Measurements from ENCODE around the gene GOT1. TPM values are rescaled to one million over a fixed set of nuclear protein-coding genes. Genes with fewer than 3 reads are reported as not detected.

The GOT1 gene
- total RNA-seq, 1 experiment from 2014 or later = 48.2 TPM

DNA sequence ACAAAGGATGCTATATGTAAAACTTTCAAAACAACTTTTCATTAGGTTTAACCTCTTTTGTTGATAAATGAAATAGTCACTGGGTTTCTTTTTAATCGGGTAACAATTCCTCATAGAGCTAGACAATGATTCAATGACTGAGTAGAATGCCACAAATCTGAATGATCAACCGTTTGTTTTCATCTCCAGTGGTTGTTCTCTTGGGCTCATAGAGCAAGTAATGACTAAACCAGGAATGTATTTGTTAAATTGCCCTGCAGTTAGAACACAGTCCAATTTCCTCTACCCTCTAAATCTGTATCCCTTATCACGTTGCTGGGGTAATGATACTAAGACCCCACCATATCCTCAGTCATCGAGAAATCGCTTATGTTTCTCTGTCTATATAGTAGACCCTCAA is 61.3 kb downstream of the GOT1 start:
- H3K27me3 ChIP-seq (ENCODE audit: control insufficient read depth, insufficient read depth, low read length) = no peaks in the 10 kb centered on the region
- no peaks in the 10 kb centered on the region for H3K36me3 ChIP-seq (replicated peaks; ENCODE audit: control insufficient read depth, insufficient read depth, low read length)
- no peak for DNase-seq
- no peak overlapping the region for H3K4me3 ChIP-seq (ENCODE audit: insufficient read depth, low read depth, low read length)

DNA sequence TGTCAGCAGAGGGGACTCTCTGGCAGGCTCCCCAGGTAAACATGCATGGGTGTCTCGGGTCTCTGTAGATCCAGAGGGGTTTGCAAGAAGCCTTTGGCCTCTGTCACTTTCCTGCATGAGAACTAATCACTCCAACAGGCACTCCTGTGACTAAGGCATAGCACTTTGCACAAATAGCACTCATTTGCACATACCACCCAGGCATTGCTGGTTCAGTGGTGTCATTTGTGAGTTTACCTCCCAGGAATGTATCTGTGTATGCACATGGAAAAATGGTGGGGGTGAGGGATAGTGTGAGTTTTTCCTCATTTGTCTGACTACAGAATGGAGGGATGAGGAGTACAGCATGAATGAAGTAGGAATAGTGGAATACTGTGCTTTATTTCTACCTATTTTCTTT is 61.8 kb downstream of the GOT1 start:
- Histone ChIP-seq H3K4me3 (ENCODE audit: insufficient read depth, low read depth, low read length) (no peak overlapping the region), H3K36me3 (replicated peaks; ENCODE audit: control insufficient read depth, insufficient read depth, low read length) (no peaks in the 10 kb centered on the region), H3K27me3 (ENCODE audit: control insufficient read depth, insufficient read depth, low read length) (no peaks in the 10 kb centered on the region)
- no peak for DNase-seq

GRCh38 chr10:99366666-99367065 is 63.8 kb downstream of the GOT1 start:
- H3K27me3 ChIP-seq (ENCODE audit: control insufficient read depth, insufficient read depth, low read length) = no peaks in the 10 kb centered on the region; the same call in 1 of the 2 replicates
- H3K4me3 ChIP-seq (ENCODE audit: insufficient read depth, low read depth, low read length) = no peak overlapping the region
- DNase-seq = no peak
- H3K36me3 ChIP-seq (replicated peaks; ENCODE audit: control insufficient read depth, insufficient read depth, low read length) = no peaks in the 10 kb centered on the region

DNA sequence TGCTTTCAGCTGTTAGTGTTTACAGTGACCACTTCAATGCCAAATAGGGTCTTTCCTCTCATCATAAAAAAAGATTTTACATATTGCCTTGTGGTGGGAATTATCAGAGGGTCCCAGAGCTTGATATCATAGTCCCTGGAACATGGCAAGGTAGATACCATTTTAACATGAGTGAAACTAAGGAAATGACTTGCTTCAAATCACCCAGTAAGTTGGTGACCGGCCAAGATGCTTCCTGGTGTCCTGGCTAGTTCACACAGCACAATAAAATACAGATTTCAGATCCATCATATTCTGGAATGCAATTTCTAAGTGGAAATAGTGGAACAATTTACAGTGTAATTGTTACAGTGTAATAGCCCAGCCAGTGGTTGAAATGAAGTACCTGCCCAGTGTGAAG is 64.7 kb downstream of the GOT1 start:
- Histone ChIP-seq H3K4me3 (ENCODE audit: insufficient read depth, low read depth, low read length) (no peak overlapping the region), H3K36me3 (replicated peaks; ENCODE audit: control insufficient read depth, insufficient read depth, low read length) (no peaks in the 10 kb centered on the region), H3K27me3 (ENCODE audit: control insufficient read depth, insufficient read depth, low read length) (no peaks in the 10 kb centered on the region; the same call in 1 of the 2 replicates)
- no peak for DNase-seq

- Histone ChIP-seq H3K4me3 (ENCODE audit: insufficient read depth, low read depth, low read length) (no peak overlapping the region), H3K27me3 (ENCODE audit: control insufficient read depth, insufficient read depth, low read length) (no peaks in the 10 kb centered on the region; the same call in 1 of the 2 replicates), H3K36me3 (replicated peaks; ENCODE audit: control insufficient read depth, insufficient read depth, low read length) (no peaks in the 10 kb centered on the region)
- no peak for DNase-seq
Observed at GRCh38 chr10:99365311-99365710, 65.1 kb downstream of the GOT1 start.

- H3K27me3 ChIP-seq (ENCODE audit: control insufficient read depth, insufficient read depth, low read length) = no peaks in the 10 kb centered on the region; the same call in none of the 2 replicates
- DNase-seq = no peak
- no peak overlapping the region for H3K4me3 ChIP-seq (ENCODE audit: insufficient read depth, low read depth, low read length)
- no peaks in the 10 kb centered on the region for H3K36me3 ChIP-seq (replicated peaks; ENCODE audit: control insufficient read depth, insufficient read depth, low read length)
Observed at GRCh38 chr10:99364125-99364524, 66.3 kb downstream of the GOT1 start.

- no peak for DNase-seq
- H3K36me3 ChIP-seq (replicated peaks; ENCODE audit: control insufficient read depth, insufficient read depth, low read length) = no peaks in the 10 kb centered on the region
- H3K27me3 ChIP-seq (ENCODE audit: control insufficient read depth, insufficient read depth, low read length) = peaks cover 3% of the 10 kb centered on the region
- H3K4me3 ChIP-seq (ENCODE audit: insufficient read depth, low read depth, low read length) = no peak overlapping the region
Observed at GRCh38 chr10:99360934-99361333, 69.5 kb downstream of the GOT1 start.

GRCh38 chr10:99358101-99358500 is 72.3 kb downstream of the GOT1 start:
- no peak overlapping the region for H3K4me3 ChIP-seq (ENCODE audit: insufficient read depth, low read depth, low read length)
- peak; percentile 36 for DNase-seq
- peaks cover 3% of the 10 kb centered on the region for H3K27me3 ChIP-seq (ENCODE audit: control insufficient read depth, insufficient read depth, low read length)
- H3K36me3 ChIP-seq (replicated peaks; ENCODE audit: control insufficient read depth, insufficient read depth, low read length) = no peaks in the 10 kb centered on the region

- DNase-seq = no peak
- Histone ChIP-seq H3K4me3 (ENCODE audit: insufficient read depth, low read depth, low read length) (no peak overlapping the region), H3K36me3 (replicated peaks; ENCODE audit: control insufficient read depth, insufficient read depth, low read length) (no peaks in the 10 kb centered on the region), H3K27me3 (ENCODE audit: control insufficient read depth, insufficient read depth, low read length) (peaks cover 3% of the 10 kb centered on the region)
Observed at GRCh38 chr10:99357691-99358090, 72.7 kb downstream of the GOT1 start.

- peaks cover 3% of the 10 kb centered on the region for H3K27me3 ChIP-seq (ENCODE audit: control insufficient read depth, insufficient read depth, low read length)
- no peak for DNase-seq
- no peaks in the 10 kb centered on the region for H3K36me3 ChIP-seq (replicated peaks; ENCODE audit: control insufficient read depth, insufficient read depth, low read length)
- H3K4me3 ChIP-seq (ENCODE audit: insufficient read depth, low read depth, low read length) = no peak overlapping the region
Observed at GRCh38 chr10:99353182-99353581, 77.2 kb downstream of the GOT1 start.

DNA sequence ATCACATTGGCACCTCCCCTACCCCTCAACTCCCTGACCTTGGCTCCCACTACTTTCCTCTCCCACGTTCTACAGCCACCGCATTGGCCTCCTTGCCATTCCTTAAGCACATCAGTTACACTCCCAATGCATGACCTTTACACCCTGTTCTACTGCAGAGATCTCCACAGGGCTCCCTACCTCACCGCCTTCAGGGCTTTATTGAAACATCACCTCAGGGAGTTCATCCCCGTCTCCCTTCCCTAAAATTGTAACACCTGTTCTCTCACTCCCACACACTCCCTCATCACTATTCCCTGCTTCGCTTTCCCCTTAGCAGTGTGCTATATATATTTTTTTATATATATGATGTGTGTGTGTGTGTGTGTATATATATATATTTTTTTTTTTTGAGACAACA is 82.8 kb downstream of the GOT1 start:
- Histone ChIP-seq H3K36me3 (replicated peaks; ENCODE audit: control insufficient read depth, insufficient read depth, low read length) (no peaks in the 10 kb centered on the region), H3K4me3 (ENCODE audit: insufficient read depth, low read depth, low read length) (no peak overlapping the region), H3K27me3 (ENCODE audit: control insufficient read depth, insufficient read depth, low read length) (no peaks in the 10 kb centered on the region)
- no peak for DNase-seq

Other genes with a start within 250 kb of the GOT1 start
- gene HPSE2, start 194.8 kb downstream of the GOT1 start, total RNA-seq (2014; rRNA removed; shearing (Covaris generic)) = 0.30 and 0.48 TPM in 2 replicates
- 0.52 and 0.66 TPM in 2 replicates for gene CNNM1, start 101.3 kb downstream of the GOT1 start, total RNA-seq (2014; rRNA removed; shearing (Covaris generic))
- not detected in 2 replicates for gene NKX2-3, start 102.3 kb upstream of the GOT1 start, total RNA-seq (2014; rRNA removed; shearing (Covaris generic))
- gene SLC25A28, start 189.8 kb upstream of the GOT1 start, total RNA-seq (2014; rRNA removed; shearing (Covaris generic)) = 21.5 and 24.0 TPM in 2 replicates
- gene ENTPD7, start 228.9 kb upstream of the GOT1 start, total RNA-seq (2014; rRNA removed; shearing (Covaris generic)) = 8.2 and 8.6 TPM in 2 replicates

Data from H7 (cell line).